Astrocyte (in vitro differentiated cells and primary cell): Measurements from ENCODE around the gene NFE2.

Experiments used
- CTCF ChIP-seq: IDR thresholded peaks from 2 replicates; pipeline ENCODE4 v1.5.1; 2011; ENCODE audit warnings: low read depth, mild to moderate bottlenecking, inconsistent platforms, low read length, moderate library complexity; ENCODE audit not compliant: insufficient read depth
- EZH2 ChIP-seq: IDR thresholded peaks from 2 replicates; pipeline ENCODE4 v1.6.1; 2012; ENCODE audit warnings: mild to moderate bottlenecking, low read length, inconsistent platforms; ENCODE audit not compliant: insufficient read depth

GRCh38 chr12:54273981-54274380 is 26.8 kb downstream of the NFE2 start:
- TF ChIP-seq CTCF (no peak), EZH2 (no peak)
